Suprapubic skin (tissue), 3 donors: ENCODE results near the gene RNU2-63P.

ENCODE experiments used
- CTCF ChIP-seq, 2 donors: fragments of 200-600 bp in 1 of 2; fragments of 450-650 bp in 1 of 2; sonication (generic) in 1 of 2; IDR thresholded peaks; one replicate each; pipeline ENCODE4 v1.5.1; 2016 to 2019; ENCODE audit warnings: antibody characterized with exemption in 2 of 2, mild to moderate bottlenecking in 1 of 2, moderate library complexity in 1 of 2
- POLR2A ChIP-seq, 2 donors: fragments of 450-650 bp; IDR thresholded peaks; one replicate each; pipeline ENCODE4 v1.6.1; 2017; ENCODE audit warnings: antibody characterized with exemption in 2 of 2, mild to moderate bottlenecking in 2 of 2, moderate library complexity in 2 of 2

- TF ChIP-seq CTCF (IDR thresholded peaks at IDR 0.05) (no peak), POLR2A (IDR thresholded peaks at IDR 0.05) (no peak)
Observed at GRCh38 chr2:88002359-88002707, 14.0 kb downstream of the RNU2-63P start.
